Epithelial cell of prostate (primary cell): Measurements from ENCODE around the gene DAB1.
"Not testable (repeated sequence)": the region's sequence is repeated elsewhere in the genome, so short reads cannot be mapped to it uniquely, and the experiment has no call there.

Source experiments
- DNase-seq: peaks from one replicate; pipeline ENCODE4 v3.0.0-alpha.2; 2011; ENCODE audit warnings: low read depth, low spot score
- H3K27ac ChIP-seq: fragments of 450-650 bp; 2 replicates; pipeline ENCODE4 v1.5.1; 2017; ENCODE audit warnings: mild to moderate bottlenecking

DAB1 gene

GRCh38 chr1:57238233-57238781, 185.6 kb downstream of the DAB1 start:
- no peak for DNase-seq
- no peak overlapping the region for H3K27ac ChIP-seq

- no peak overlapping the region for H3K27ac ChIP-seq
- no peak for DNase-seq
Measured at GRCh38 chr1:57235730-57236510, 187.9 kb downstream of the DAB1 start.

- no peak overlapping the region for H3K27ac ChIP-seq
- DNase-seq, result no peak
Measured at GRCh38 chr1:57234459-57234858, 189.4 kb downstream of the DAB1 start.

- H3K27ac ChIP-seq, result no peak overlapping the region
- DNase-seq, result no peak
Measured at GRCh38 chr1:57232500-57232899, 191.4 kb downstream of the DAB1 start.

- no peak overlapping the region for H3K27ac ChIP-seq
Measured at GRCh38 chr1:57229998-57230397, 193.9 kb downstream of the DAB1 start.

GRCh38 chr1:57229076-57229475, 194.8 kb downstream of the DAB1 start:
- DNase-seq, result no peak
- H3K27ac ChIP-seq, result no peak overlapping the region

More at GRCh38 chr1:57229998-57230397, 193.9 kb downstream of the DAB1 start:
- DNase-seq, result no peak

- no peak overlapping the region for H3K27ac ChIP-seq
- no peak for DNase-seq
Measured at GRCh38 chr1:57222801-57223200, 201.1 kb downstream of the DAB1 start.

- no peak overlapping the region for H3K27ac ChIP-seq
- no peak for DNase-seq
Measured at GRCh38 chr1:57222307-57222706, 201.6 kb downstream of the DAB1 start.

GRCh38 chr1:57220905-57221304, 203.0 kb downstream of the DAB1 start:
- DNase-seq, H3K27ac ChIP-seq: not testable (repeated sequence)

GRCh38 chr1:57218487-57219079, 205.3 kb downstream of the DAB1 start:
- no peak for DNase-seq
- no peak overlapping the region for H3K27ac ChIP-seq

GRCh38 chr1:57217905-57218304, 206.0 kb downstream of the DAB1 start:
- no peak for DNase-seq
- no peak overlapping the region for H3K27ac ChIP-seq

GRCh38 chr1:57214951-57215575, 208.8 kb downstream of the DAB1 start:
- H3K27ac ChIP-seq, result no peak overlapping the region
- DNase-seq, result no peak

GRCh38 chr1:57210881-57211280, 213.0 kb downstream of the DAB1 start:
- H3K27ac ChIP-seq, result no peak overlapping the region
- no peak for DNase-seq

- no peak for DNase-seq
- no peak overlapping the region for H3K27ac ChIP-seq
Measured at GRCh38 chr1:57209495-57209894, 214.4 kb downstream of the DAB1 start.

- no peak overlapping the region for H3K27ac ChIP-seq
- DNase-seq, result no peak
Measured at GRCh38 chr1:57208741-57209302, 215.0 kb downstream of the DAB1 start.

GRCh38 chr1:57206038-57206437, 217.8 kb downstream of the DAB1 start:
- DNase-seq, result no peak

GRCh38 chr1:57204942-57205787, 218.7 kb downstream of the DAB1 start:
- no peak for DNase-seq
- H3K27ac ChIP-seq, result no peak overlapping the region

More at GRCh38 chr1:57206038-57206437, 217.8 kb downstream of the DAB1 start:
- no peak overlapping the region for H3K27ac ChIP-seq

- no peak overlapping the region for H3K27ac ChIP-seq
- DNase-seq, result no peak
Measured at GRCh38 chr1:57204091-57204490, 219.8 kb downstream of the DAB1 start.

- H3K27ac ChIP-seq, result no peak overlapping the region
- DNase-seq, result no peak
Measured at GRCh38 chr1:57202241-57202640, 221.6 kb downstream of the DAB1 start.

GRCh38 chr1:57198912-57199311, 224.9 kb downstream of the DAB1 start:
- no peak for DNase-seq
- no peak overlapping the region for H3K27ac ChIP-seq
